HepG2 (cell line): Measurements from ENCODE around the gene GSK3A. TPM values are rescaled to one million over a fixed set of nuclear protein-coding genes. Genes with fewer than 3 reads are reported as not detected.

Experiments used
- ATAC-seq: fragments of 200-7000 bp; cut with Tn5 transposase; 3 replicates; pipeline ENCODE4 v1.9.1; 2020; ENCODE audit warnings: mild to moderate bottlenecking, moderate library complexity
- BruUV-seq: library from RNA; stranded (reverse); fragments of 400-500 nt; replicated peaks from 2 replicates; lab custom pipeline; 2021; lab: Mats Ljungman, UMichigan
- CTCF ChIA-PET: fragments of 300-600 bp; formaldehyde crosslinking; extraction: SDS; loops from one replicate; lab custom pipeline; 2021; ENCODE audit warnings: low total read pairs, inconsistent platforms, low intra/inter-chr PET ratio; lab: Yijun Ruan, JAX
- POLR2A ChIA-PET: fragments of 350-600 bp; sonication (Branson Sonifier 250); formaldehyde crosslinking; loops from one replicate; lab custom pipeline; 2020; ENCODE audit warnings: antibody characterized with exemption, inconsistent platforms; lab: Yijun Ruan, JAX
- DNase-seq: peaks from one replicate; pipeline ENCODE4 v3.0.0-alpha.2; 2015; ENCODE audit warnings: low spot score
- FAIRE-seq: peaks from 3 replicates; lab custom pipeline; 2011; peaks lifted over from hg19 to GRCh38; lab: Jason Lieb, UNC
- H2AFZ ChIP-seq: one replicate; pipeline ENCODE4 v1.6.1; 2011; ENCODE audit warnings: low read length, inconsistent platforms
- H3K27ac ChIP-seq: fragments of 300-600 bp; 3 replicates; pipeline ENCODE4 v1.8.0; 2011; ENCODE audit warnings: mixed run types, mild to moderate bottlenecking, mixed read lengths, low read length, inconsistent platforms; ENCODE audit not compliant: insufficient read depth; ENCODE audit errors: extremely low read length
- H3K27me3 ChIP-seq, 2 experiments: fragments of 200-600 bp in 1 of 2; 2 replicates in 1 of 2; 3 replicates in 1 of 2; pipeline versions ENCODE4 v1.6.0 to v1.8.0; 2011; ENCODE audit warnings: low read length in 2 of 2, mild to moderate bottlenecking in 2 of 2, moderate library complexity in 2 of 2, inconsistent platforms in 1 of 2; ENCODE audit not compliant: insufficient read depth in 2 of 2, control insufficient read depth in 1 of 2
- H3K36me3 ChIP-seq, 2 experiments: fragments of 200-600 bp in 1 of 2; replicated peaks in 1 of 2; 2 replicates in 1 of 2; 3 replicates in 1 of 2; pipeline versions ENCODE4 v1.5.1 to v1.8.0; 2011; ENCODE audit warnings: low read length in 2 of 2, inconsistent platforms in 1 of 2; ENCODE audit not compliant: insufficient read depth in 2 of 2, control insufficient read depth in 1 of 2
- H3K4me1 ChIP-seq: 2 replicates; pipeline ENCODE4 v1.5.1; 2012; ENCODE audit warnings: low read length, inconsistent platforms; ENCODE audit not compliant: insufficient read depth
- H3K4me2 ChIP-seq: 2 replicates; pipeline ENCODE4 v1.6.0; 2011; ENCODE audit warnings: low read depth, low read length, inconsistent platforms
- H3K4me3 ChIP-seq, 3 experiments: fragments of 200-600 bp in 1 of 3; sonication (generic), shearing (Covaris generic) in 1 of 3; replicated peaks in 1 of 3; 2 replicates each; pipeline ENCODE4 v1.5.1; 2011 to 2016; ENCODE audit warnings: low read length in 3 of 3, inconsistent platforms in 2 of 3, low read depth in 2 of 3, mild to moderate bottlenecking in 2 of 3, control low read depth in 1 of 3, mixed read lengths in 1 of 3; ENCODE audit not compliant: insufficient read depth in 1 of 3
- H3K79me2 ChIP-seq: one replicate; pipeline ENCODE4 v1.6.1; 2011; ENCODE audit warnings: low read length, inconsistent platforms; ENCODE audit not compliant: insufficient read depth
- H3K9ac ChIP-seq: 2 replicates; pipeline ENCODE4 v1.6.0; 2011; ENCODE audit warnings: mild to moderate bottlenecking, low read depth, low read length, inconsistent platforms; ENCODE audit not compliant: insufficient read depth
- H3K9me3 ChIP-seq: 2 replicates; pipeline ENCODE4 v1.5.1; 2012; ENCODE audit warnings: mild to moderate bottlenecking, low read length
- H4K20me1 ChIP-seq: 2 replicates; pipeline ENCODE4 v1.6.0; 2011; ENCODE audit warnings: inconsistent platforms, mild to moderate bottlenecking, low read length, moderate library complexity; ENCODE audit not compliant: insufficient read depth
- CBX5 ChIP-seq: sonication (generic); formaldehyde crosslinking; IDR thresholded peaks from 2 replicates; pipeline ENCODE4 v1.4.0; 2020; ENCODE audit warnings: missing genetic modification reagents, borderline replicate concordance
- POLR2AphosphoS5 ChIP-seq: IDR thresholded peaks from 2 replicates; pipeline ENCODE4 v1.6.1; 2012; ENCODE audit warnings: low read depth, low read length
- RBM22 ChIP-seq: fragments of 200-400 bp; formaldehyde crosslinking; optimal IDR thresholded peaks from 2 replicates; pipeline ENCODE3; 2017; ENCODE audit warnings: mild to moderate bottlenecking, low read length, moderate library complexity
- SIX4 ChIP-seq: sonication (generic); formaldehyde crosslinking; IDR thresholded peaks from 2 replicates; pipeline ENCODE4 v1.4.0; 2020; ENCODE audit warnings: missing genetic modification reagents
- ZFAT ChIP-seq: sonication (generic); formaldehyde crosslinking; conservative IDR thresholded peaks from 2 replicates; pipeline ENCODE4 v1.8.1; 2023; ENCODE audit warnings: missing genetic modification reagents, inconsistent platforms
- ZMYM4 ChIP-seq: sonication (generic); formaldehyde crosslinking; IDR thresholded peaks from 2 replicates; pipeline ENCODE4 v1.8.1; 2023; ENCODE audit warnings: mild to moderate bottlenecking, missing genetic modification reagents
- ZNF652 ChIP-seq: IDR thresholded peaks from 2 replicates; pipeline ENCODE4 v1.6.1; 2016; ENCODE audit warnings: low read depth, borderline replicate concordance
- WGBS: methylation state at CpG from one replicate; pipeline ENCODE4 v1.1.6; 2017; ENCODE audit warnings: low lambda C conversion rate; 5-methylcytosine and 5-hydroxymethylcytosine counted together
- in situ Hi-C: cut with HindIII; loops from 2 replicates; pipeline ENCODE4 v1.10.0; 2017; ENCODE audit warnings: low pct_unique_long_range_greater_than_20kb; ENCODE audit not compliant: extremely low pct_ligation_motif_present
- intact Hi-C: fragments of 100-400 bp; cut with micrococcal nuclease; formaldehyde crosslinking; loops from one replicate; pipeline ENCODE4 v1.10.0; 2022; ENCODE audit not compliant: unreplicated experiment
- polyA plus RNA-seq, 8 experiments: library from polyadenylated mRNA; depleted of rRNA in 3 of 8; stranded (reverse) in 7 of 8; unstranded in 1 of 8; fragments of >200 nt; fragmentation: Illumina TruSeq in 4 of 8; extraction: Trizol in 4 of 8; gene quantifications; 2 replicates each; pipeline versions ENCODE4 v1.2.1 to v1.2.3, GENCODE V29; 2011 to 2016; ENCODE audit warnings: low read depth in 4 of 8, missing spikeins in 1 of 8, mixed read lengths in 1 of 8; ENCODE audit not compliant: insufficient read depth in 1 of 8
- total RNA-seq, 5 experiments: library from RNA; depleted of rRNA; stranded (reverse); fragments of >200 nt; fragmentation: Illumina TruSeq; extraction: Trizol; gene quantifications; 2 replicates each; pipeline ENCODE4 v1.2.3, GENCODE V29; 2016; ENCODE audit warnings: low read depth in 1 of 5

The GSK3A gene
- total and polyA plus RNA-seq, 2 of the 13 experiments (the other 11 are each of a cell fraction or from before 2014, with no cell fraction given), result 16.9 to 52.5 TPM

- H3K4me1 ChIP-seq, result peaks cover 57% of the 10 kb centered on the region
- DNase-seq (no peak), FAIRE-seq (no peak), ATAC-seq (no peak)
- no peak for TF ChIP-seq CBX5
- no peak for TF ChIP-seq ZMYM4 (CRISPR knock-in tag)
- 0 out of 2 replicates have a peak, but pooled peaks have one; percentile 10 for TF ChIP-seq POLR2AphosphoS5
- TF ChIP-seq RBM22, result peak; percentile 39
- no peak for TF ChIP-seq ZFAT (CRISPR knock-in tag)
- TF ChIP-seq SIX4 (CRISPR knock-in tag), result no peak
- TF ChIP-seq ZNF652 (CRISPR knock-in tag), result no peak
- in situ Hi-C loops (loop anchor here (5.0 kb wide), 1 partner anchor 36 kb away; no protein-coding TSS in a partner anchor), intact Hi-C loops (no loop called here)
- peak overlapping the region; percentile 47 for H3K9ac ChIP-seq
- peaks cover 43% of the 10 kb centered on the region for H4K20me1 ChIP-seq
- peaks cover 43% of the 10 kb centered on the region for H3K79me2 ChIP-seq
- H3K9me3 ChIP-seq, result no peaks in the 10 kb centered on the region
- CTCF ChIA-PET, result no interaction called here
- H3K27me3 ChIP-seq, result no peaks in the 10 kb centered on the region; a peak in 1 of 5 replicates
- H3K4me3 ChIP-seq, result peak overlapping the region in 1 of 3 experiments; percentile 99; a peak in 1 of 6 replicates
- H3K4me2 ChIP-seq, result peak overlapping the region; percentile 98
- POLR2A ChIA-PET, result interaction anchor here (1.2 to 3.6 kb wide), 3 partner anchors 9 to 29 kb away, joined by 3 to 25 read pairs (median 7); partner anchors contain the start of gene GSK3A
- peaks cover 7 to 32% of the 10 kb centered on the region in 2 experiments; a peak in 3 of 5 replicates for H3K36me3 ChIP-seq
- peak overlapping the region; percentile 26 for H3K27ac ChIP-seq
- no TSS peak for BruUV-seq
- WGBS, result 92% methylated on average over 3 of the region's 4 CpGs
- H2AFZ ChIP-seq, result no peak overlapping the region
These were observed 9.4 kb upstream of the GSK3A start for GRCh38 chr19:42251572-42252358.
